Subcutaneous adipose tissue (tissue), 4 donors: Measurements from ENCODE around the gene SND1. TPM values are rescaled to one million over a fixed set of nuclear protein-coding genes. Genes with fewer than 3 reads are reported as not detected.

ENCODE experiments used
- CTCF ChIP-seq: fragments of 450-650 bp; IDR thresholded peaks from one replicate; pipeline ENCODE4 v1.5.1; 2016; ENCODE audit warnings: low read depth, mild to moderate bottlenecking, control low read depth, antibody characterized with exemption, moderate library complexity
- total RNA-seq, 4 donors: library from RNA; depleted of rRNA; stranded (reverse); fragments of >200 nt; gene quantifications; one replicate each; pipeline ENCODE4 v1.1.0, GENCODE V29; 2016

Gene SND1
- total RNA-seq, 4 donors from 2014 or later = 73.9 to 98.3 (median 88.9) TPM

DNA sequence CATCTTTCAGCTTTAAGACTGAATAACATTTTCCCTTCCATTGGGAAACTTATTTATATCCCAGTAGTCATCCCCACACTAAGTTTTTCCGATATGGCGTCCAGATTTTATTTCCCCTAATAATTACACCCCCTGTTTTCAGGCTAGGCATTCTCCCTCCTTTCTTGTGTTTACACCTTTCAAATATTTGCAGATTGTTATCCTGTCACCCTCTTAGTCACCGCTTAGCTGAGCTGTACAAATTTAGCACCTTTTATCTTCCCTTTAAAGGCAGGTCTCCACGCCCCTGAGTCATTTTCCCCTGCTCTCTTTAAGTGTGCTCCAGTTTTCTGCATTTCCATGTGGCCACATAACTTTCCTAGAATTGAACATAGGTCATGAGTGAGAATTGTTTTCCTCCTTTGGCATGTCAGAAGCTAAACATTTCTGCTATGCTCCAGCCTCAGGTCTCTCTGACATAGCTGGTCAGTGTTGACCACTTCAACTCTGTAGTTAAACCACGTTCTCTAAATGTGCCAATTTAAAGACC is 331.9 kb downstream of the SND1 start:
- TF ChIP-seq CTCF = no peak

DNA sequence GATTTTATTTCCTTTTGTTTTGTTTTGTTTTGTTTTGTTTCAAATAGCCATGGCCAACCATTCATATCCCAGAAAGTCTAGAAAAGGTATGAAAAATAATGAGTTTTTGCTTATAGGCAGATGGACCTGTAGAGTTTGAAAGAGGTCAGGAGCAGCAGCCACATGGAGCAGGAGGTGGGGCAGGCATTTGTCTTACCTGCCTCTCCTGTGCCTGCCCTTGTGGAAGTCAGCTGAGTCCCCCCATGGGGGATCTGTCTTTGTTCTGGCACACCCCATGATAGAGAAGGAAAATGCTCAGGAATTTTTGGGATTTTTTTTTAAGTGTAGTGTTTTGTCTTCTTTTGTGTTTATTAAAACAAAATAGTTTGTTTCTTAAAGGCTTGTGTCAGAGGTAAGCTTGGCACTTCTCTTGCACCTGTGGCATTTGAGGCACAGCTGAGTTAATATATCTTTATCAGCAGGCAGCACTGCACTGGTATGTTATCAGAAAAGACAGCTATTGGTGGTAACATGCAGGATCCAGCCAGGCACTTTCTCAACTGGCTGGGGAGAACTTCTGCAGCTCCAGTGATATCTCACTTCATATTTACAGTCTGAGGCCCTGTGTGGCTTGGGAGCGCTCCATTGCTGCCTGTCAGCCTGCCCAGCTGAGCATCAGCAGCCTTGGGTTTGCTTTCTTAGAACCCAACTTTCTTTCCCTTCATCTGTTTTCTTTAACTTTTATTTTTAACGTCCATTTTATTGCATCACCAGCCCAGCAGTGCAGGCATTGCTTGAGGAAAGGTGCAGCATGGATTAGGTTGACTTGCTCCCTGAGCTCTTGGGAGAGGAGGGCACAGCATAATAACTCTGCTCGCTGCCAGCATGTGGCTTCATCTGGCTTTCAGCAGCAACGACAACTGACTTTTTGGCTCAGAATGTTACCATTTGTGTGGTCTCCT is 334.9 kb downstream of the SND1 start:
- no peak for TF ChIP-seq CTCF

GRCh38 chr7:127988751-127989150 is 336.8 kb downstream of the SND1 start:
- TF ChIP-seq CTCF = no peak

GRCh38 chr7:127993317-127993716 is 341.3 kb downstream of the SND1 start:
- no peak for TF ChIP-seq CTCF

DNA sequence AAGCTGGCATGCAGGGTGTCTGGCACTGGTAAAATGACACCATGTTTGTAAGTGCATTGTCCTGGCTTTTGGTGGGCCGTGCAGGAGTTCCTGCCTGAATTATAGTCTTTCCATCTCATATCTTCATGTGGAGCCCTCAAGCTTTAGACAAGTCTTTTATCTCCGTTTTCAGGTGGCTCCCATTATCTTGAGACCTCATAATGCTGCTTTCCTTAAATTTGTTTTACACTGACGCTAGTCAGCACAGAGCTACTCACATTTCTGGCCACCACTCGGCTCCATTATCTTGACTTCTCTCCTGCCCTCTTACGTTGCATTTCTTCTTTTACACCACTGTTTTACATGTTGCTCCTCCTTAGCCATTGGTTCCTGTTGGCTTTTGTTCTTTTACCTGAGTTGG is 342.0 kb downstream of the SND1 start:
- no peak for TF ChIP-seq CTCF

DNA sequence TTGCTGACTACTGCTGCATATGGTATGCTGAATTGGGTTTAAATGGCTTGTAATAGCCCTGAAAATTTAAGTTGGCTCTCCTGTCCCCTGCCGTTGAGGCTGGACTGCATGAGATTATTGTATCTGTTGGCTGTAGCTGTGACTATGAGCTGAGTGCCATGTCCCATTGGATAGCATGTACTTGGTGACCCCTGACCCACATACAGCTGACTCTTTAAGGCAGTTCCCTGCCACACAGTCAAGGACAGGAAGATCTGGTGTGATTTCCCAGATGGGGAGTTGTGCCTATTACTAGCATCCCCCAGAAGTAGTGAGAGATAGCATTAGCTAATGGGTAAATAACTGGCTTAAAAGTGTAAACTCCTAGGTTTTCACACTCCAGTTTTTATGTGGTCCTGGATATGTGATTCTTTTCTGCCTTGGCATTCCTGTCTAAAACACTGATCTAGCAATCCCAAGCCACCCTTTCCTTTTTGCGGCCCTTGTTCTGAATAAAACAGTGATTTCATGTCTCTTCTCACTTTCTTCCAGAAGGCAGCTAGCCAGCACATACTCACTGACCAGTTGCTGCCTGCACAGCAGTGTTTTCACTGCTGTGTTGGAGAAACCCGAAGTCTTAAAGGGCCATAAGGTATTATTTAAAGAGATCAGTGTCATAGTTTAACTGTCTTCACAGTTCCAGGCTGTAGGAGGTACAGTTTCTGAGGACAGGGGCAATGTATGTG is 343.3 kb downstream of the SND1 start:
- TF ChIP-seq CTCF = no peak

GRCh38 chr7:127995881-127996215 is 343.9 kb downstream of the SND1 start:
- TF ChIP-seq CTCF = no peak
